ENCODE data around the gene ERC2. TPM values are rescaled to one million over a fixed set of nuclear protein-coding genes. Genes with fewer than 3 reads are reported as not detected.

The ERC2 gene
- total RNA-seq, 2 experiments from 2014 or later = not detected

DNA sequence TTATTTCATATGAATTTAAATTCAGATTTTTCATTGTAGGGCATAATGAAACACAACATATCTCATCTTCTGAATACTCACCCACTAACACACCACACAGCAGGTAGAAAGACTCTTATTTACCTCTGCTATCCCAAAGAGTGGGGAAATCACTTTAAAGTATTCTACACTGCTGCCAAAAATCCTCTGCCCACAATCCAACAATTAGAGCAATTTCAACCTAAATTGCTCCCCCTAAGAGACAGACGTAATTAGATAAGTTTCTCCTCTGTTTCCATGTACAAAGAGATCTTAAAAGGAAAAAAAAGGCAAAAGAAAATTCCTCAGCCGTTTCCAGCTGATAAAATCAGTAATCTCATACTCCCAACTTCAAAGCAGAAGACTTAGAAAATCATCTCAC lies 331.8 kb downstream of the ERC2 start:
- no peak overlapping the region for H3K4me3 ChIP-seq (ENCODE audit: low read depth, low read length, poor library complexity, severe bottlenecking)
- no peak for DNase-seq (ENCODE audit: low spot score)
- no peaks in the 10 kb centered on the region for H3K4me1 ChIP-seq (ENCODE audit: insufficient read depth, low read length, poor library complexity, severe bottlenecking)
- TF ChIP-seq, protein P1, sequence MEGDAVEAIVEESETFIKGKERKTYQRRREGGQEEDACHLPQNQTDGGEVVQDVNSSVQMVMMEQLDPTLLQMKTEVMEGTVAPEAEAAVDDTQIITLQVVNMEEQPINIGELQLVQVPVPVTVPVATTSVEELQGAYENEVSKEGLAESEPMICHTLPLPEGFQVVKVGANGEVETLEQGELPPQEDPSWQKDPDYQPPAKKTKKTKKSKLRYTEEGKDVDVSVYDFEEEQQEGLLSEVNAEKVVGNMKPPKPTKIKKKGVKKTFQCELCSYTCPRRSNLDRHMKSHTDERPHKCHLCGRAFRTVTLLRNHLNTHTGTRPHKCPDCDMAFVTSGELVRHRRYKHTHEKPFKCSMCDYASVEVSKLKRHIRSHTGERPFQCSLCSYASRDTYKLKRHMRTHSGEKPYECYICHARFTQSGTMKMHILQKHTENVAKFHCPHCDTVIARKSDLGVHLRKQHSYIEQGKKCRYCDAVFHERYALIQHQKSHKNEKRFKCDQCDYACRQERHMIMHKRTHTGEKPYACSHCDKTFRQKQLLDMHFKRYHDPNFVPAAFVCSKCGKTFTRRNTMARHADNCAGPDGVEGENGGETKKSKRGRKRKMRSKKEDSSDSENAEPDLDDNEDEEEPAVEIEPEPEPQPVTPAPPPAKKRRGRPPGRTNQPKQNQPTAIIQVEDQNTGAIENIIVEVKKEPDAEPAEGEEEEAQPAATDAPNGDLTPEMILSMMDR (conservative IDR thresholded peaks at IDR 0.05; ENCODE audit: low read length) = no peak
- TF ChIP-seq EZH2phosphoT487 (IDR thresholded peaks at IDR 0.05; ENCODE audit: borderline replicate concordance, low read depth, low read length) = no peak
- H3K27ac ChIP-seq (ENCODE audit: low read depth, low read length, poor library complexity, severe bottlenecking) = no peak overlapping the region
- intact Hi-C loops (cut with micrococcal nuclease; ENCODE audit: unreplicated experiment) = no loop called here
- no peaks in the 10 kb centered on the region for H3K9me2 ChIP-seq (ENCODE audit: insufficient read depth, low read length)
- ChIA-PET POLR2A (no interaction called here), CTCF (ENCODE audit: unreplicated experiment) (no interaction called here)
- H3K9me3 ChIP-seq (ENCODE audit: low read length) = no peaks in the 10 kb centered on the region; the same call in 1 of the 2 replicates
- H3K4me2 ChIP-seq (ENCODE audit: low read length) = no peak overlapping the region
- no TSS peak for BruUV-seq (replicated peaks)
- H3K79me2 ChIP-seq (ENCODE audit: insufficient read depth, low read depth, low read length) = no peaks in the 10 kb centered on the region
- no peaks in the 10 kb centered on the region for H3K36me3 ChIP-seq (ENCODE audit: insufficient read depth, low read length)
- no peak overlapping the region for H2AFZ ChIP-seq (ENCODE audit: low read length)
- H4K20me1 ChIP-seq (ENCODE audit: insufficient read depth, low read length) = no peaks in the 10 kb centered on the region

- BruUV-seq (replicated peaks) = no TSS peak
- CTCF ChIA-PET (ENCODE audit: unreplicated experiment) = no interaction called here
- Histone ChIP-seq H3K36me3 (ENCODE audit: insufficient read depth, low read length) (no peaks in the 10 kb centered on the region), H3K4me2 (ENCODE audit: low read length) (no peak overlapping the region), H3K4me1 (ENCODE audit: insufficient read depth, low read length, poor library complexity, severe bottlenecking) (no peaks in the 10 kb centered on the region), H3K27ac (ENCODE audit: low read depth, low read length, poor library complexity, severe bottlenecking) (no peak overlapping the region), H3K79me2 (ENCODE audit: insufficient read depth, low read depth, low read length) (no peaks in the 10 kb centered on the region), H4K20me1 (ENCODE audit: insufficient read depth, low read length) (no peaks in the 10 kb centered on the region), H3K4me3 (ENCODE audit: low read depth, low read length, poor library complexity, severe bottlenecking) (no peak overlapping the region), H3K9me3 (ENCODE audit: low read length) (no peaks in the 10 kb centered on the region; the same call in 1 of the 2 replicates), H3K9me2 (ENCODE audit: insufficient read depth, low read length) (no peaks in the 10 kb centered on the region), H2AFZ (ENCODE audit: low read length) (no peak overlapping the region)
- no peak for TF ChIP-seq EZH2phosphoT487 (IDR thresholded peaks at IDR 0.05; ENCODE audit: borderline replicate concordance, low read depth, low read length)
- TF ChIP-seq, protein P1 (conservative IDR thresholded peaks at IDR 0.05; ENCODE audit: low read length) = no peak
- POLR2A ChIA-PET = no interaction called here
- intact Hi-C loops (cut with micrococcal nuclease; ENCODE audit: unreplicated experiment) = no loop called here
- DNase-seq (ENCODE audit: low spot score) = no peak
These were observed 332.3 kb downstream of the ERC2 start for GRCh38 chr3:56135941-56136340.

DNA sequence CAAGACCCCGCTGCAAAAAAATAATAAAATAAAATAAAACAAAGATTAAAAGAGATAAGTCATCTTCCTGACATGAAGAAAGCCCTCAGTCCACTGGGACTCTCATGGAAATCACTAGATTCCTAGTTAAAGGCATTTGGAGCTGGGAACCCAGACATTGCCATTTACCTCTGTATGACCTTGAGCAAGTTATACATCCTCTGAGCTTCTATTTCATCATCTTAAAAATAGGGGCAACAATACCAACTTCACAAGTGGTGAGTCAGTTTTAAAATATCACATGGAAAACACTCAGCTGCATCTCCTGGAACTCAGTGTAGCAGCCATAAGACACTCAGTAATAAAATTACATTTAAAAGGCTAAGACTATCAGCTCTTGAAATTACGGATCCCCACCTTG lies 334.8 kb downstream of the ERC2 start:
- no peaks in the 10 kb centered on the region for H3K79me2 ChIP-seq (ENCODE audit: insufficient read depth, low read depth, low read length)
- H3K4me2 ChIP-seq (ENCODE audit: low read length) = no peak overlapping the region
- no peak overlapping the region for H3K27ac ChIP-seq (ENCODE audit: low read depth, low read length, poor library complexity, severe bottlenecking)
- no TSS peak for BruUV-seq (replicated peaks)
- no peaks in the 10 kb centered on the region for H4K20me1 ChIP-seq (ENCODE audit: insufficient read depth, low read length)
- no peaks in the 10 kb centered on the region for H3K9me3 ChIP-seq (ENCODE audit: low read length)
- intact Hi-C loops (cut with micrococcal nuclease; ENCODE audit: unreplicated experiment) = no loop called here
- H3K4me3 ChIP-seq (ENCODE audit: low read depth, low read length, poor library complexity, severe bottlenecking) = no peak overlapping the region
- POLR2A ChIA-PET = interaction anchor here (0.9 kb wide), 1 partner anchor 36 kb away, joined by 3 read pairs; no protein-coding TSS in a partner anchor
- H2AFZ ChIP-seq (ENCODE audit: low read length) = no peak overlapping the region
- H3K4me1 ChIP-seq (ENCODE audit: insufficient read depth, low read length, poor library complexity, severe bottlenecking) = no peaks in the 10 kb centered on the region
- H3K9me2 ChIP-seq (ENCODE audit: insufficient read depth, low read length) = no peaks in the 10 kb centered on the region
- CTCF ChIA-PET (ENCODE audit: unreplicated experiment) = no interaction called here
- no peaks in the 10 kb centered on the region for H3K36me3 ChIP-seq (ENCODE audit: insufficient read depth, low read length)
- TF ChIP-seq EZH2phosphoT487 (IDR thresholded peaks at IDR 0.05; ENCODE audit: borderline replicate concordance, low read depth, low read length) = no peak
- no peak for DNase-seq (ENCODE audit: low spot score)

Measured in OCI-LY7 (cell line).